ENCODE measurements around the gene EXOC6.

EXOC6 gene

GRCh38 chr10:92913973-92914372, 65.7 kb downstream of the EXOC6 start:
- H3K27me3 ChIP-seq (ENCODE audit: control insufficient read depth, insufficient read depth, low read length): no peaks in the 10 kb centered on the region
- H3K4me3 ChIP-seq (ENCODE audit: low read depth, low read length): no peak overlapping the region
- no peaks in the 10 kb centered on the region for H3K9me3 ChIP-seq (ENCODE audit: control insufficient read depth, insufficient read depth, low read depth, low read length)
- H3K36me3 ChIP-seq (ENCODE audit: control insufficient read depth, insufficient read depth, low read length): no peaks in the 10 kb centered on the region
- no peak overlapping the region for H3K27ac ChIP-seq (ENCODE audit: low read depth, low read length)
- H3K9ac ChIP-seq (ENCODE audit: low read length): no peak overlapping the region
- peaks cover 15% of the 10 kb centered on the region for H3K4me1 ChIP-seq (ENCODE audit: control insufficient read depth, insufficient read depth, low read length)

DNA sequence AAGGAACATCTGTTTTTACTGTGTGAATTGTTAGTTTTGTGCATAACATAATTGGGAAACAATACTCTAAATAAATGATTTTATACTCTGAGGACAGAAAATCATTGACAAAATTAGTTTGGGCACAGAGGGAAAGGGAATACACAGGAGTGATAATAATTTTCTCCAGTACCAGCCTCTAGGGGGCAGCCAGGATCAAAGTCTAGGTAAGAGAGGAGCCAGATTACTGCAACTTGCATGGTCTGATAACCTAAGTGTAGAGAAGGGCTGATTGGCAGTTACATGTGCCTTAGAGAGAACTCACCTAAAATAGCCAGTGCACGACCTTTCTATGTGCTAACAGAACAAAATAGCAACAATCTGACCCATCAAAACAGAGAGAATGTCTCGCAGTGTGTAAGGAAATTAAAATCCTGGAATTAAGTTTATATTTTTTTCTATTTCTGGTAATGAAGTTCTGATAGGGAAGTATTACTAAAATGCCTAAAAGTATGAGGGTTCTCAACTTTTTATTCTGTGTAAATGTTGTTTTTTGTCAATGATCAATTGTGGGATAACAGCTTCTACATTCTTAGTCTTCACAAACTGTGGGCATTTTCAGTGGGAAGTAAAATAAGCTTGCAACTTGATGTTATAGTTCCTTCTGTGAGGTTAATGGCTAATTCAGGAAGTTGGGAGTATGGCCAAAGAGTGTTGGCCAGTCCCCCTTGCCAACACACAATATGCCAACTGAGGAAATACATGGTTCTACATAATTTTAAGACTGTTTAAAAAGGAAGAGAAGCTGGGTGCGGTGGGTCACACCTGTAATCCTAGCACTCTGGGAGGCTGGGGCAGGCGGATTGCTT, 66.4 kb downstream of the EXOC6 start:
- Histone ChIP-seq H3K4me3 (ENCODE audit: low read depth, low read length) (no peak overlapping the region), H3K27ac (ENCODE audit: low read depth, low read length) (no peak overlapping the region), H3K9me3 (ENCODE audit: control insufficient read depth, insufficient read depth, low read depth, low read length) (no peaks in the 10 kb centered on the region), H3K4me1 (ENCODE audit: control insufficient read depth, insufficient read depth, low read length) (peaks cover 15% of the 10 kb centered on the region), H3K27me3 (ENCODE audit: control insufficient read depth, insufficient read depth, low read length) (no peaks in the 10 kb centered on the region), H3K9ac (ENCODE audit: low read length) (no peak overlapping the region), H3K36me3 (ENCODE audit: control insufficient read depth, insufficient read depth, low read length) (no peaks in the 10 kb centered on the region)

GRCh38 chr10:92915892-92916291, 67.6 kb downstream of the EXOC6 start:
- H3K4me1 ChIP-seq (ENCODE audit: control insufficient read depth, insufficient read depth, low read length): peaks cover 15% of the 10 kb centered on the region
- H3K9me3 ChIP-seq (ENCODE audit: control insufficient read depth, insufficient read depth, low read depth, low read length): peaks cover 6% of the 10 kb centered on the region
- no peak overlapping the region for H3K27ac ChIP-seq (ENCODE audit: low read depth, low read length)
- no peak overlapping the region for H3K4me3 ChIP-seq (ENCODE audit: low read depth, low read length)
- H3K36me3 ChIP-seq (ENCODE audit: control insufficient read depth, insufficient read depth, low read length): no peaks in the 10 kb centered on the region
- no peak overlapping the region for H3K9ac ChIP-seq (ENCODE audit: low read length)
- H3K27me3 ChIP-seq (ENCODE audit: control insufficient read depth, insufficient read depth, low read length): no peaks in the 10 kb centered on the region

- Histone ChIP-seq H3K36me3 (ENCODE audit: control insufficient read depth, insufficient read depth, low read length) (no peaks in the 10 kb centered on the region), H3K4me1 (ENCODE audit: control insufficient read depth, insufficient read depth, low read length) (peaks cover 15% of the 10 kb centered on the region), H3K9me3 (ENCODE audit: control insufficient read depth, insufficient read depth, low read depth, low read length) (peaks cover 7% of the 10 kb centered on the region), H3K9ac (ENCODE audit: low read length) (no peak overlapping the region), H3K27me3 (ENCODE audit: control insufficient read depth, insufficient read depth, low read length) (no peaks in the 10 kb centered on the region), H3K27ac (ENCODE audit: low read depth, low read length) (no peak overlapping the region), H3K4me3 (ENCODE audit: low read depth, low read length) (no peak overlapping the region)
These were observed 68.1 kb downstream of the EXOC6 start for GRCh38 chr10:92916433-92916832.

DNA sequence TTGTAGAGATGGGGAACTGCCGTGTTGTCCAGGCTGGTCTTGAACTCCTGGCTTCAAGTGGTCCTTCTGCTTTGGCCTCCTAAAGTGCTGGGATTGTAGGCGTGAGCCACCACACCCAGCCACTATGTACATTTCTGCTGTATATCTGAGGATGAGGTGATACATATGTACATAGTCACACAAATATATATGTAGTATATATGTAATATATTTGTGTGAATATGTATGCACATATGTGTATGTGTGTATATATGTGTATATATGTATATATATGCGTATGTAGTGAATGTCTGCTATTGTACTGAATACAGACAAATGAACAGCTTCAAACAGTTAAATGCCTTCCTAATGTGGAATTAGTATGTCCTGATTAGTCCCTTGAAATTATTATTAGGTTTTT, 70.3 kb downstream of the EXOC6 start:
- peaks cover 15% of the 10 kb centered on the region for H3K4me1 ChIP-seq (ENCODE audit: control insufficient read depth, insufficient read depth, low read length)
- no peak overlapping the region for H3K4me3 ChIP-seq (ENCODE audit: low read depth, low read length)
- no peak overlapping the region for H3K27ac ChIP-seq (ENCODE audit: low read depth, low read length)
- peaks cover 7% of the 10 kb centered on the region for H3K9me3 ChIP-seq (ENCODE audit: control insufficient read depth, insufficient read depth, low read depth, low read length)
- H3K27me3 ChIP-seq (ENCODE audit: control insufficient read depth, insufficient read depth, low read length): no peaks in the 10 kb centered on the region
- no peak overlapping the region for H3K9ac ChIP-seq (ENCODE audit: low read length)
- H3K36me3 ChIP-seq (ENCODE audit: control insufficient read depth, insufficient read depth, low read length): no peaks in the 10 kb centered on the region

DNA sequence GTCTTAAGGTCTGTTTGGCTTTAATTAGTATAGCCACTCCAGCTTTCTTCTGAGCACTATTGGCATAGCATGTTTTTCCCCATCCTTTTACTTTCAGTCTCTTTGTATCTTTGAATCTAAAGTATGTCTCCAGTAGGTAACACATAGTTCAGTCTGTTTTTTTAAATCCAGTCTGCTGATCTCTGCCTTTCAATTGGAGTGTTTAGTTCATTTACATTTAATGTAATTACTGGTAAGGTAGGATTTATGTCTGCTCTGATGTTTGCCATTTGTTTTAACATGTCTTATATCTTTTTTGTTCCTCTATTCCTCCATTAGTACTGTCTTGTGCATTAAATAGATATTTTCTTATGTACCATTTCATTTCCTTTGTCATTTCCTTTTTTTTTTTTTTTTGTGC, 72.5 kb downstream of the EXOC6 start:
- Histone ChIP-seq H3K4me1 (ENCODE audit: control insufficient read depth, insufficient read depth, low read length) (peaks cover 9% of the 10 kb centered on the region), H3K9me3 (ENCODE audit: control insufficient read depth, insufficient read depth, low read depth, low read length) (peaks cover 7% of the 10 kb centered on the region), H3K36me3 (ENCODE audit: control insufficient read depth, insufficient read depth, low read length) (no peaks in the 10 kb centered on the region), H3K27ac (ENCODE audit: low read depth, low read length) (no peak overlapping the region), H3K9ac (ENCODE audit: low read length) (no peak overlapping the region), H3K27me3 (ENCODE audit: control insufficient read depth, insufficient read depth, low read length) (no peaks in the 10 kb centered on the region), H3K4me3 (ENCODE audit: low read depth, low read length) (no peak overlapping the region)

DNA sequence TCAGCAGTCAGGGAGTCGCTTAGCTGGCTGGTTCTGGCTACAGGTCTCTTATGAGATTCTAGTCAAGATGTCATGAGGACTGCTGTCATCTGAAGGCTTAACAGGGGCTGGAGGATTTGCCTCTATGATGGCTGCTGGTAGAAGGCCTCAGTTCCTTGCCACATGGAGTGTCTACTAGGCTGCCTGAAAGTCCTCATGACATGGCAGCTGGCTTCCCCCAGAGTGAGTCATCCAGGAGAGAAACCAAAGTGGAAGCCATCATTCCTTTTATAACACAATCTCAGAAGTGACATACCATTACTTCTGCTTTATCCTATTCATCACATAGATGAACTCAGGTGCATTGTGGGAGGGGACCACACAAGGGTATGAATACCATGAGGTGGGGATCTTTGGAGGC, 75.1 kb downstream of the EXOC6 start:
- Histone ChIP-seq H3K9ac (ENCODE audit: low read length) (no peak overlapping the region), H3K36me3 (ENCODE audit: control insufficient read depth, insufficient read depth, low read length) (no peaks in the 10 kb centered on the region), H3K27ac (ENCODE audit: low read depth, low read length) (no peak overlapping the region), H3K27me3 (ENCODE audit: control insufficient read depth, insufficient read depth, low read length) (no peaks in the 10 kb centered on the region), H3K4me3 (ENCODE audit: low read depth, low read length) (no peak overlapping the region), H3K4me1 (ENCODE audit: control insufficient read depth, insufficient read depth, low read length) (no peaks in the 10 kb centered on the region), H3K9me3 (ENCODE audit: control insufficient read depth, insufficient read depth, low read depth, low read length) (peaks cover 7% of the 10 kb centered on the region)

DNA sequence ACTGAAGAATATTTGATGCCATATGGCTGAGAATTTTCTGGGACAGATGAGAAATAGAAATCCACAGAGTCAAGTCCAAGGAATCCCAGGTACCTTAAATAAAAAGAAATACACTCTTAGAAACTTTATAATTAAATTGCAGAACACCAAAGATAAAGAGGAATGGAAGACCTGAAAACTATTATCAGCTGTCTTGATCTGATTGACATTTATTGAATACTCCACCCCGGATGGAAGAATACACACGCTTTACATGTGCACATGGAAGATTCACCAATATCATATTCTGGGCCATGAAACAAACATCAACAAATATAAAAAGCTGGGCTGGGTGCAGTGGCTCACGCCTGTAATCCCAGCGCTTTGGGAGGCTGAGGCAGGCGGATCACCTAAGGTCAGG, 81.6 kb downstream of the EXOC6 start:
- Histone ChIP-seq H3K9me3 (ENCODE audit: control insufficient read depth, insufficient read depth, low read depth, low read length) (peaks cover 3% of the 10 kb centered on the region; the same call in 1 of the 2 replicates), H3K27ac (ENCODE audit: low read depth, low read length) (no peak overlapping the region), H3K9ac (ENCODE audit: low read length) (no peak overlapping the region), H3K4me3 (ENCODE audit: low read depth, low read length) (no peak overlapping the region), H3K27me3 (ENCODE audit: control insufficient read depth, insufficient read depth, low read length) (no peaks in the 10 kb centered on the region), H3K36me3 (ENCODE audit: control insufficient read depth, insufficient read depth, low read length) (no peaks in the 10 kb centered on the region), H3K4me1 (ENCODE audit: control insufficient read depth, insufficient read depth, low read length) (no peaks in the 10 kb centered on the region)

DNA sequence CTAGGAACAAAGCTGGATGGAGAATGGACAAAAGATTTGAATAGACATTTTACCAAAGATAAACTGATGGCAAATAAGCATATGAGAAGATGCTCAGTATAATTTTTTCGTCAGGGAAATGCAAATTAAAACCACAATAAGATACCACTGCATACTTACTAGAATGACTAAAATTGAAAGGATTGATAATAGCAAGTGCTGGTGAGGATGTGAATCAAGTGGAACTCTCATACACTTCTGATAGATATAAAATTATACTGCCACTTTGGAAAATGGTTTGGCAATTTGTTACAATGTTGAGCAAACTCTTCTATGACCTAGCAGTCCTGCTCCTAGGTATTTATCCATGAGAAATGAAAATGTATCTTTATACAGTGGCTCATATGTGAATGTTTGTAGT, 83.3 kb downstream of the EXOC6 start:
- H3K36me3 ChIP-seq (ENCODE audit: control insufficient read depth, insufficient read depth, low read length): no peaks in the 10 kb centered on the region
- H3K27ac ChIP-seq (ENCODE audit: low read depth, low read length): no peak overlapping the region
- H3K4me1 ChIP-seq (ENCODE audit: control insufficient read depth, insufficient read depth, low read length): no peaks in the 10 kb centered on the region
- peaks cover 3% of the 10 kb centered on the region; the same call in 1 of the 2 replicates for H3K9me3 ChIP-seq (ENCODE audit: control insufficient read depth, insufficient read depth, low read depth, low read length)
- no peak overlapping the region for H3K4me3 ChIP-seq (ENCODE audit: low read depth, low read length)
- H3K27me3 ChIP-seq (ENCODE audit: control insufficient read depth, insufficient read depth, low read length): no peaks in the 10 kb centered on the region
- no peak overlapping the region for H3K9ac ChIP-seq (ENCODE audit: low read length)

DNA sequence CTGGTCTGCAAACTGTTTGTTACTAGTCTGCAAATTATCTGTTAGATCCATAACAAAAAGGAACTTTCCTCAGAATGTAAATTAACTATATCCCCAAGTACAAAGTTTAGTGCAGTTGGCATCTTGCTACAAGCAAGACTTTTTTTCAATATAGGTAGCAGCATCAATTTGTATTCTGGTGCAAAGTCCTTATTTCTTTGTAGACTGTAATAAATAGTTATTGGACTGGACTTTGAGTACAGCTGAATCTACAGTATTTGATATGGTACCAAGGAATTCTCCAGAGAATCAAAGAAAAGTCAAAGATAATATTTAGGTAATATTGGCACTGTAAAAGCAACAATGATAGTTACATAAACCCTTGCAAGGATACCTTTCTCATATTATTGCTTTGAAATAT, 89.6 kb downstream of the EXOC6 start:
- Histone ChIP-seq H3K9me3 (ENCODE audit: control insufficient read depth, insufficient read depth, low read depth, low read length) (no peaks in the 10 kb centered on the region), H3K4me1 (ENCODE audit: control insufficient read depth, insufficient read depth, low read length) (no peaks in the 10 kb centered on the region), H3K9ac (ENCODE audit: low read length) (no peak overlapping the region), H3K27me3 (ENCODE audit: control insufficient read depth, insufficient read depth, low read length) (no peaks in the 10 kb centered on the region), H3K27ac (ENCODE audit: low read depth, low read length) (no peak overlapping the region), H3K4me3 (ENCODE audit: low read depth, low read length) (no peak overlapping the region), H3K36me3 (ENCODE audit: control insufficient read depth, insufficient read depth, low read length) (no peaks in the 10 kb centered on the region)

- Histone ChIP-seq H3K4me3 (ENCODE audit: low read depth, low read length) (no peak overlapping the region), H3K36me3 (ENCODE audit: control insufficient read depth, insufficient read depth, low read length) (no peaks in the 10 kb centered on the region), H3K27me3 (ENCODE audit: control insufficient read depth, insufficient read depth, low read length) (no peaks in the 10 kb centered on the region), H3K27ac (ENCODE audit: low read depth, low read length) (no peak overlapping the region), H3K9ac (ENCODE audit: low read length) (no peak overlapping the region), H3K9me3 (ENCODE audit: control insufficient read depth, insufficient read depth, low read depth, low read length) (no peaks in the 10 kb centered on the region), H3K4me1 (ENCODE audit: control insufficient read depth, insufficient read depth, low read length) (no peaks in the 10 kb centered on the region)
These were observed 90.5 kb downstream of the EXOC6 start for GRCh38 chr10:92938841-92939240.

All from HUES6 (cell line).